Nephron progenitor cell (in vitro differentiated cells): Measurements from ENCODE around the gene PP2D1.
"Not testable (repeated sequence)": the region's sequence is repeated elsewhere in the genome, so short reads cannot be mapped to it uniquely, and the experiment has no call there.

Source experiments
- DNase-seq: peaks from one replicate; pipeline ENCODE4 v3.0.0; 2021
- H3K27ac Mint-ChIP-seq: 2 replicates; pipeline ENCODE4 v1.8.0; 2021; ENCODE audit warnings: mild to moderate bottlenecking, moderate library complexity, mixed read lengths
- H3K27me3 Mint-ChIP-seq: 2 replicates; pipeline ENCODE4 v1.8.0; 2021; ENCODE audit warnings: mild to moderate bottlenecking, low read depth, mixed read lengths; ENCODE audit not compliant: poor library complexity
- H3K36me3 Mint-ChIP-seq: 2 replicates; pipeline ENCODE4 v1.8.0; 2021; ENCODE audit warnings: low read depth, mixed read lengths
- H3K4me1 Mint-ChIP-seq: 2 replicates; pipeline ENCODE4 v1.8.0; 2021; ENCODE audit warnings: mixed read lengths
- H3K4me3 Mint-ChIP-seq: 2 replicates; pipeline ENCODE4 v1.8.0; 2021; ENCODE audit warnings: mild to moderate bottlenecking, moderate library complexity, mixed read lengths
- H3K9me3 Mint-ChIP-seq: 2 replicates; pipeline ENCODE4 v1.8.0; 2021; ENCODE audit warnings: mild to moderate bottlenecking, moderate library complexity, mixed read lengths
- CTCF ChIP-seq: fragments of 200-600 bp; sonication (generic); IDR thresholded peaks from 2 replicates; pipeline ENCODE4 v1.5.0; 2021; ENCODE audit warnings: antibody characterized with exemption

PP2D1 gene

GRCh38 chr3:19970327-19970726 lies 41.7 kb downstream of the PP2D1 start:
- DNase-seq = no peak
- Mint-ChIP-seq H3K27ac (peak overlapping the region; percentile 57), H3K36me3 (peaks cover 67% of the 10 kb centered on the region), H3K9me3 (no peaks in the 10 kb centered on the region), H3K4me1 (peaks cover 6% of the 10 kb centered on the region), H3K4me3 (no peak overlapping the region), H3K27me3 (no peaks in the 10 kb centered on the region)
- no peak for TF ChIP-seq CTCF

GRCh38 chr3:19967812-19968211 lies 44.3 kb downstream of the PP2D1 start:
- peak overlapping the region; percentile 22 for H3K27ac Mint-ChIP-seq

GRCh38 chr3:19967208-19967607 lies 44.9 kb downstream of the PP2D1 start:
- Mint-ChIP-seq H3K9me3 (no peaks in the 10 kb centered on the region), H3K27ac (peak overlapping the region; percentile 43), H3K27me3 (no peaks in the 10 kb centered on the region), H3K36me3 (peaks cover 42% of the 10 kb centered on the region), H3K4me1 (peaks cover 6% of the 10 kb centered on the region), H3K4me3 (no peak overlapping the region)
- no peak for TF ChIP-seq CTCF
- DNase-seq = no peak

More at GRCh38 chr3:19967812-19968211, 44.3 kb downstream of the PP2D1 start:
- Mint-ChIP-seq H3K9me3 (no peaks in the 10 kb centered on the region), H3K36me3 (peaks cover 48% of the 10 kb centered on the region), H3K4me1 (peaks cover 6% of the 10 kb centered on the region), H3K4me3 (no peak overlapping the region), H3K27me3 (no peaks in the 10 kb centered on the region)
- no peak for TF ChIP-seq CTCF
- no peak for DNase-seq

GRCh38 chr3:19961960-19962359 lies 50.1 kb downstream of the PP2D1 start:
- no peaks in the 10 kb centered on the region for H3K27me3 Mint-ChIP-seq
- H3K4me3 Mint-ChIP-seq = no peak overlapping the region
- peak overlapping the region; percentile 46 for H3K27ac Mint-ChIP-seq
- TF ChIP-seq CTCF = no peak
- no peak for DNase-seq
- no peaks in the 10 kb centered on the region for H3K4me1 Mint-ChIP-seq
- H3K36me3 Mint-ChIP-seq = peaks cover 58% of the 10 kb centered on the region
- H3K9me3 Mint-ChIP-seq = no peaks in the 10 kb centered on the region

GRCh38 chr3:19960696-19961095 lies 51.4 kb downstream of the PP2D1 start:
- H3K27me3 Mint-ChIP-seq = no peaks in the 10 kb centered on the region
- no peak for DNase-seq
- no peak overlapping the region for H3K4me3 Mint-ChIP-seq
- H3K9me3 Mint-ChIP-seq = no peaks in the 10 kb centered on the region
- no peak overlapping the region for H3K27ac Mint-ChIP-seq
- no peaks in the 10 kb centered on the region for H3K4me1 Mint-ChIP-seq
- no peak for TF ChIP-seq CTCF
- H3K36me3 Mint-ChIP-seq = peaks cover 54% of the 10 kb centered on the region

GRCh38 chr3:19959505-19959904 lies 52.6 kb downstream of the PP2D1 start:
- no peak overlapping the region for H3K4me3 Mint-ChIP-seq
- no peaks in the 10 kb centered on the region for H3K27me3 Mint-ChIP-seq
- H3K4me1 Mint-ChIP-seq = no peaks in the 10 kb centered on the region
- peaks cover 63% of the 10 kb centered on the region for H3K36me3 Mint-ChIP-seq
- H3K9me3 Mint-ChIP-seq = no peaks in the 10 kb centered on the region
- no peak overlapping the region for H3K27ac Mint-ChIP-seq
- DNase-seq = no peak
- no peak for TF ChIP-seq CTCF

- not testable (repeated sequence) for H3K9me3 Mint-ChIP-seq, H3K27ac Mint-ChIP-seq, H3K4me1 Mint-ChIP-seq, H3K27me3 Mint-ChIP-seq, H3K4me3 Mint-ChIP-seq, DNase-seq
- peaks cover 67% of the 10 kb centered on the region for H3K36me3 Mint-ChIP-seq
Observed at GRCh38 chr3:19957354-19957753, 54.7 kb downstream of the PP2D1 start.
